Tibial nerve (tissue), 4 donors: ENCODE results near the gene DGUOK.

ENCODE experiments used
- EP300 ChIP-seq, 2 donors: sonication (generic); formaldehyde crosslinking; IDR thresholded peaks; one replicate each; pipeline ENCODE4 v1.6.1; 2017; ENCODE audit warnings: antibody characterized with exemption in 2 of 2, mild to moderate bottlenecking in 1 of 2
- TF ChIP-seq, protein P1 (sequence below), 5 experiments: fragments of 200-600 bp in 3 of 5; fragments of 450-650 bp in 2 of 5; sonication (generic) in 3 of 5; IDR thresholded peaks; one replicate each; pipeline ENCODE4 v1.5.1; 2016 to 2019; ENCODE audit warnings: antibody characterized with exemption in 5 of 5, mild to moderate bottlenecking in 3 of 5, moderate library complexity in 2 of 5

DNA sequence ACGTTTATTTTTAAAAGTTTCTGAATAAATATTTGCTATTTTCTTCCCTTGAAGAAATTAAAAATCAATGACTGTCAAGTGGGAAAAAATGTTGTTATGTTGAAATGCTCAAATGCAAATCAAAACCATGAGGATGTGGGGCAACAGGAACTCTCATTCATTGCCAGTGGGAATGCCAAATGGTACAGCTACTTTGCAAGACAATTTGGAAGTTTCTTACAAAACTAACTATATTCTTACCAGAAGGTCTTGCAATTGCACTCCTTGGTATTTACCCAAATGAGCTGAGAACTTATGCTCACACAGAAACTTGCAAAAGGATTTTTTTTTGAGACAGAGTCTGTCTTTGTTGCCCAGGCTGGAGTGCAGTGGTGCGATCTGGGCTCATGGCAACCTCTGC, 41.3 kb upstream of the DGUOK start:
- TF ChIP-seq, protein P1, sequence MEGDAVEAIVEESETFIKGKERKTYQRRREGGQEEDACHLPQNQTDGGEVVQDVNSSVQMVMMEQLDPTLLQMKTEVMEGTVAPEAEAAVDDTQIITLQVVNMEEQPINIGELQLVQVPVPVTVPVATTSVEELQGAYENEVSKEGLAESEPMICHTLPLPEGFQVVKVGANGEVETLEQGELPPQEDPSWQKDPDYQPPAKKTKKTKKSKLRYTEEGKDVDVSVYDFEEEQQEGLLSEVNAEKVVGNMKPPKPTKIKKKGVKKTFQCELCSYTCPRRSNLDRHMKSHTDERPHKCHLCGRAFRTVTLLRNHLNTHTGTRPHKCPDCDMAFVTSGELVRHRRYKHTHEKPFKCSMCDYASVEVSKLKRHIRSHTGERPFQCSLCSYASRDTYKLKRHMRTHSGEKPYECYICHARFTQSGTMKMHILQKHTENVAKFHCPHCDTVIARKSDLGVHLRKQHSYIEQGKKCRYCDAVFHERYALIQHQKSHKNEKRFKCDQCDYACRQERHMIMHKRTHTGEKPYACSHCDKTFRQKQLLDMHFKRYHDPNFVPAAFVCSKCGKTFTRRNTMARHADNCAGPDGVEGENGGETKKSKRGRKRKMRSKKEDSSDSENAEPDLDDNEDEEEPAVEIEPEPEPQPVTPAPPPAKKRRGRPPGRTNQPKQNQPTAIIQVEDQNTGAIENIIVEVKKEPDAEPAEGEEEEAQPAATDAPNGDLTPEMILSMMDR (IDR thresholded peaks at IDR 0.05): no peak
- TF ChIP-seq EP300 (IDR thresholded peaks at IDR 0.05): no peak
